Endothelial cell of umbilical vein (primary cell): ENCODE data around the gene MRPL34. TPM values are rescaled to one million over a fixed set of nuclear protein-coding genes. Genes with fewer than 3 reads are reported as not detected.

ENCODE experiments used
- BruUV-seq: library from RNA; stranded (reverse); fragments of 400-500 nt; replicated peaks from 2 replicates; lab custom pipeline; 2021; lab: Mats Ljungman, UMichigan
- CTCF ChIA-PET: fragments of 300-600, 350-600 bp; sonication (Branson Sonifier 250); formaldehyde crosslinking; loops from one replicate; lab custom pipeline; 2021; ENCODE audit warnings: antibody characterized with exemption, inconsistent platforms; lab: Charles Lee
- POLR2A ChIA-PET: fragments of 300-600, 350-600 bp; sonication (Branson Sonifier 250); formaldehyde crosslinking; loops from one replicate; lab custom pipeline; 2021; ENCODE audit warnings: antibody characterized with exemption, inconsistent platforms; lab: Charles Lee
- DNase-seq: peaks from one replicate; pipeline ENCODE4 v3.0.0-alpha.2; 2011; ENCODE audit warnings: low read depth, low spot score
- FAIRE-seq: peaks from 2 replicates; lab custom pipeline; 2011; peaks lifted over from hg19 to GRCh38; lab: Jason Lieb, UNC
- H2AFZ ChIP-seq: 2 replicates; pipeline ENCODE4 v1.6.0; 2012; ENCODE audit warnings: low read depth, low read length, control low read depth, inconsistent platforms
- H3K27ac ChIP-seq: 2 replicates; pipeline ENCODE4 v1.5.1; 2011; ENCODE audit warnings: low read depth, mild to moderate bottlenecking, control low read depth, low read length, moderate library complexity; ENCODE audit not compliant: insufficient read depth
- H3K27me3 ChIP-seq, 2 experiments: 2 replicates each; pipeline versions ENCODE4 v1.6.0 to v1.6.1; 2011; ENCODE audit warnings: low read length in 2 of 2, mixed read lengths in 1 of 2; ENCODE audit not compliant: control insufficient read depth in 2 of 2, insufficient read depth in 2 of 2
- H3K36me3 ChIP-seq, 2 experiments: 2 replicates in 1 of 2; 3 replicates in 1 of 2; pipeline ENCODE4 v1.5.1; 2011; ENCODE audit warnings: low read length in 2 of 2, mild to moderate bottlenecking in 1 of 2, moderate library complexity in 1 of 2; ENCODE audit not compliant: control insufficient read depth in 2 of 2, insufficient read depth in 2 of 2; ENCODE audit errors: extremely low read depth in 1 of 2
- H3K4me1 ChIP-seq: 3 replicates; pipeline ENCODE4 v1.5.1; 2011; ENCODE audit warnings: mild to moderate bottlenecking, low read length; ENCODE audit not compliant: control insufficient read depth, insufficient read depth; ENCODE audit errors: extremely low read depth
- H3K4me2 ChIP-seq: 2 replicates; pipeline ENCODE4 v1.6.1; 2011; ENCODE audit warnings: low read length, control low read depth, mixed read lengths; ENCODE audit not compliant: insufficient read depth
- H3K4me3 ChIP-seq, 3 experiments: fragments of 200-600 bp in 1 of 3; sonication (generic), shearing (Covaris generic) in 1 of 3; replicated peaks in 1 of 3; 2 replicates each; pipeline ENCODE4 v1.5.1; 2011 to 2016; ENCODE audit warnings: control low read depth in 3 of 3, low read length in 3 of 3, mild to moderate bottlenecking in 2 of 3, inconsistent platforms in 1 of 3, low read depth in 1 of 3, moderate library complexity in 1 of 3; ENCODE audit not compliant: insufficient read depth in 1 of 3
- H3K79me2 ChIP-seq: 2 replicates; pipeline ENCODE4 v1.6.0; 2012; ENCODE audit warnings: low read length, inconsistent platforms; ENCODE audit not compliant: control insufficient read depth, insufficient read depth
- H3K9ac ChIP-seq: replicated peaks from 2 replicates; pipeline ENCODE3; 2011; ENCODE audit warnings: low read length, control low read depth; ENCODE audit not compliant: insufficient read depth; ENCODE audit errors: extremely low read depth
- H3K9me1 ChIP-seq: replicated peaks from 3 replicates; pipeline ENCODE4 v1.6.0; 2011; ENCODE audit warnings: mild to moderate bottlenecking, low read length; ENCODE audit not compliant: control insufficient read depth, insufficient read depth; ENCODE audit errors: extremely low read depth
- H3K9me3 ChIP-seq: replicated peaks from 2 replicates; pipeline ENCODE4 v1.5.1; 2012; ENCODE audit warnings: low read length, inconsistent platforms; ENCODE audit not compliant: control insufficient read depth, insufficient read depth
- H4K20me1 ChIP-seq: replicated peaks from 2 replicates; pipeline ENCODE3; 2011; ENCODE audit warnings: mild to moderate bottlenecking, low read length; ENCODE audit not compliant: control insufficient read depth, insufficient read depth; ENCODE audit errors: extremely low read depth
- FOS ChIP-seq: IDR thresholded peaks from 2 replicates; pipeline ENCODE4 v1.6.1; 2011; ENCODE audit warnings: mild to moderate bottlenecking, low read length, moderate library complexity, borderline replicate concordance; ENCODE audit not compliant: insufficient read depth
- MYC ChIP-seq: IDR thresholded peaks from one replicate; pipeline ENCODE4 v1.6.1; 2011; ENCODE audit warnings: mild to moderate bottlenecking, low read depth, low read length
- POLR2A ChIP-seq: IDR thresholded peaks from 2 replicates; pipeline ENCODE4 v1.6.1; 2012; ENCODE audit warnings: low read depth, mild to moderate bottlenecking, control low read depth, low read length
- POLR2AphosphoS5 ChIP-seq: IDR thresholded peaks from 2 replicates; pipeline ENCODE4 v1.6.1; 2012; ENCODE audit warnings: low read depth, mild to moderate bottlenecking, control low read depth, low read length, moderate library complexity; ENCODE audit not compliant: insufficient read depth
- dilution Hi-C: fragments of 300-500 bp; cut with MboI; formaldehyde crosslinking; loops from one replicate; pipeline ENCODE4 v1.15.0; 2019; ENCODE audit warnings: low sequenced_read_pairs; ENCODE audit not compliant: extremely low pct_ligation_motif_present
- intact Hi-C: fragments of 100-400 bp; cut with micrococcal nuclease; formaldehyde crosslinking; loops from one replicate; pipeline ENCODE4 v1.10.0; 2022
- polyA plus RNA-seq, 4 experiments: library from polyadenylated mRNA; depleted of rRNA in 3 of 4; stranded (reverse) in 3 of 4; unstranded in 1 of 4; fragments of >200 nt; gene quantifications; 2 replicates each; pipeline versions ENCODE4 v1.2.1 to v1.2.3, GENCODE V29; 2011 to 2012; ENCODE audit warnings: missing spikeins in 1 of 4
- total RNA-seq: library from RNA; stranded (reverse); gene quantifications from 2 replicates; pipeline ENCODE4 v1.2.3, GENCODE V29; 2021
- TF ChIP-seq, protein P1 (sequence below), 2 donors: IDR thresholded peaks; 1 replicate in 1 of 2; 2 replicates in 1 of 2; pipeline ENCODE4 v1.5.1; 2011; ENCODE audit warnings: low read length in 2 of 2, mild to moderate bottlenecking in 2 of 2, moderate library complexity in 2 of 2, control low read depth in 1 of 2, inconsistent platforms in 1 of 2, low read depth in 1 of 2; ENCODE audit not compliant: insufficient read depth in 1 of 2; ENCODE audit errors: extremely low read depth in 1 of 2
- TF ChIP-seq, protein P2 (sequence below): IDR thresholded peaks from 2 replicates; pipeline ENCODE4 v1.6.1; 2011; ENCODE audit not compliant: insufficient read depth, insufficient read length

MRPL34 gene
- total and polyA plus RNA-seq, 2 donors (not counting 3 experiments of a cell fraction or from before 2014, with no cell fraction given): 45.5 to 55.7 TPM

DNA sequence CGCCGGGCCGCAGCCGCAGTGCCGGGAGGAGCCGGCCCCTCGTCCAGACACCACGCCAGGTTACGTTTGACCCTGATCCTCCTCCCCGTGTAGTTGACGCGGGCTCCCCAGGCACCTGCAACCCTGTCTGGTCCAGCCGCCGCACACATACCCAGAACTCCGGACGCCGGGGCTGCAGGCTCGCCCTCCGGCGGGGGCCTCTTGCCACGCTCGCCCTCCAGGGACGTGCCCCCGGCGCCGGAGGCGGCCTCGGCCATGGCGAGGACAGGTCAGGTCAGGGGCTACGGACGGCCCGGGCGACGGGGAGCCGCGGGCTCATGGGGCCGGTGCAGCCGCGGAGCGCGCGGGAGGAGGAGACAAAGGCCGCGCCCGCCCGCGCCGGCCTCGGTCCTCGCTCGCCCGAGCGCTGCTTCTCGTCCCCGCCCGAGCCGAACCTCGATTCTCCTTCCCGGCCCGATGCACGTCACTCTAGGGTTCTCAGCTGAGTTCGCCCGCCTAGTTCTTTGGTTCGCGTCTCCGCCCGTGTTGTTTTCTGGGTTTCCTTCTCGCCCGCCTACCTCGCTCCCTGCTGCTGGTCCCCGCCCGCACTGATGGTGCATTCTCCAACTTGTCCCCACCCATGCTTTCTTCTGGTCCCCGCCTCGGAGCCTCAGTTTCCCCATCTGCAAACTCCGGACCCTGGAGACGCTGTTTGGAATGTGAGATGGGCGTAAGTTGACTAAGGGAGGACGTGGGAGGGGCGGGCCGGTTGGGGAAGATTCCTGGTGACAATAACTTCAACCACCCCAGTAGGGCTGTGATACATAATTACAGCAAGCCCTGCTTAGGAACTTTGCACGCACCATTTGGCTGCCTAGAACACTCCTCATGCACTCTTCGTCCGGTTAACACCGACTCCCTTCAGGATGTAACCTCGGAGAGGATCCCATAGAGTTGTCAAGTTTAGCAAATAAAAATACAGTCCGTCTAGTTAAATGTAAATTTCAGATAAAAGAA lies 29.0 kb downstream of the MRPL34 start, which contains the start of gene ANO8:
ANO8 (minus strand) TSS at position 442 of the 996 bp plus-strand sequence; CDS start at position 257, 185 bp downstream.
- H4K20me1 ChIP-seq: no peaks in the 10 kb centered on the region
- H3K27me3 ChIP-seq: peaks cover 0 to 10% of the 10 kb centered on the region in 2 experiments
- peak; percentile 95 for FAIRE-seq
- no peak within 1 kb of the TSS for H3K27ac ChIP-seq
- H3K4me1 ChIP-seq: peaks cover 14% of the 10 kb centered on the region
- intact Hi-C loops: no loop called here
- ChIA-PET CTCF (interaction anchor here (1.0 to 2.6 kb wide), 7 partner anchors 14 to 55 kb away, joined by 3 to 12 read pairs (median 5); partner anchors contain the start of gene MRPL34), POLR2A (no interaction called here)
- peak within 1 kb of the TSS; percentile 30 to 55 (median 46) for H3K4me3 ChIP-seq
- dilution Hi-C loops: no loop called here
- peak; percentile 96 for DNase-seq
- no TSS peak for BruUV-seq
- H3K9ac ChIP-seq: peak within 1 kb of the TSS; percentile 27
- H3K9me1 ChIP-seq: no peaks in the 10 kb centered on the region
- TF ChIP-seq FOS (peak; percentile 18), POLR2AphosphoS5 (peak; percentile 78), POLR2A (no peak), MYC (peak; percentile 41)
- TF ChIP-seq, protein P1, sequence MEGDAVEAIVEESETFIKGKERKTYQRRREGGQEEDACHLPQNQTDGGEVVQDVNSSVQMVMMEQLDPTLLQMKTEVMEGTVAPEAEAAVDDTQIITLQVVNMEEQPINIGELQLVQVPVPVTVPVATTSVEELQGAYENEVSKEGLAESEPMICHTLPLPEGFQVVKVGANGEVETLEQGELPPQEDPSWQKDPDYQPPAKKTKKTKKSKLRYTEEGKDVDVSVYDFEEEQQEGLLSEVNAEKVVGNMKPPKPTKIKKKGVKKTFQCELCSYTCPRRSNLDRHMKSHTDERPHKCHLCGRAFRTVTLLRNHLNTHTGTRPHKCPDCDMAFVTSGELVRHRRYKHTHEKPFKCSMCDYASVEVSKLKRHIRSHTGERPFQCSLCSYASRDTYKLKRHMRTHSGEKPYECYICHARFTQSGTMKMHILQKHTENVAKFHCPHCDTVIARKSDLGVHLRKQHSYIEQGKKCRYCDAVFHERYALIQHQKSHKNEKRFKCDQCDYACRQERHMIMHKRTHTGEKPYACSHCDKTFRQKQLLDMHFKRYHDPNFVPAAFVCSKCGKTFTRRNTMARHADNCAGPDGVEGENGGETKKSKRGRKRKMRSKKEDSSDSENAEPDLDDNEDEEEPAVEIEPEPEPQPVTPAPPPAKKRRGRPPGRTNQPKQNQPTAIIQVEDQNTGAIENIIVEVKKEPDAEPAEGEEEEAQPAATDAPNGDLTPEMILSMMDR (IDR thresholded peaks at IDR 0.05; ENCODE audit: extremely low read depth in 1 of 2, insufficient read depth in 1 of 2, low read depth in 1 of 2, low read length in 2 of 2): no peak
- TF ChIP-seq, protein P2, sequence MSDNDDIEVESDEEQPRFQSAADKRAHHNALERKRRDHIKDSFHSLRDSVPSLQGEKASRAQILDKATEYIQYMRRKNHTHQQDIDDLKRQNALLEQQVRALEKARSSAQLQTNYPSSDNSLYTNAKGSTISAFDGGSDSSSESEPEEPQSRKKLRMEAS: no peak
- peak within 1 kb of the TSS; percentile 78 for H3K4me2 ChIP-seq
- no peaks in the 10 kb centered on the region for H3K36me3 ChIP-seq
- peaks cover 4% of the 10 kb centered on the region for H3K79me2 ChIP-seq
- peak within 1 kb of the TSS; percentile 91 for H2AFZ ChIP-seq
- no peaks in the 10 kb centered on the region for H3K9me3 ChIP-seq
